Measurements from ENCODE around the gene PLPP6. TPM values are rescaled to one million over a fixed set of nuclear protein-coding genes. Genes with fewer than 3 reads are reported as not detected.
"Not testable (repeated sequence)": the region's sequence is repeated elsewhere in the genome, so short reads cannot be mapped to it uniquely, and the experiment has no call there.

PLPP6 gene
- total and polyA plus RNA-seq, 5 experiments from 2014 or later, result 4.9 to 23.6 (median 6.1) TPM

GRCh38 chr9:4639420-4639819, 22.7 kb upstream of the PLPP6 start:
- Mint-ChIP-seq H3K4me3 (no peak overlapping the region), H3K9me3 (no peaks in the 10 kb centered on the region), H3K36me3 (no peaks in the 10 kb centered on the region), H3K27ac (peak overlapping the region in 4 of 10 donors; percentile 22 to 66 (median 49)), H3K27me3 (peaks cover 0 to 5% (median 0%) of the 10 kb centered on the region in 5 donors), H3K4me1 (peaks cover 6 to 15% (median 10%) of the 10 kb centered on the region in 4 donors)
- DNase-seq, result no peak
- POLR2A ChIA-PET, result interaction anchor here (0.6 kb wide), 1 partner anchor 82 kb away, joined by 3 read pairs; no protein-coding TSS in a partner anchor
- ATAC-seq, result peak in 1 of 2 donors; percentile 45

DNA sequence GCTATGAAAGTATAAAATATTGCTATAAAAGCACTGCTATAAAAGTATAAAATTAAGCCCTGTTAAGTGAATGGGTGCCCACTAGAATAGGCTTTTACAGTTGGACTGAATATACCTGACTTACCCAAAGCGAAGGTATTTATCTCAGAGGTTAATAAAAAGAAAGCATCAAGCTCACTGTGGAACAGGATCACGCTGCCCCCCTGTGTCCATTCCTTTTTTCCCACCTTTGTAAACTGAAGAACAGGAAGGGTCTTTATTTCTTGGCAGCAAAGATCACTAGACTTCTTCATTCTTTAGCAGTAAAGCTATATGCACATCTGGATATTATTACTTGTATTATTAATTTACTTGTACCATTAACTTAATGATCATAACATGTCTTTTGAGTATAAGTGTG, 22.1 kb upstream of the PLPP6 start:
- H3K9me3 Mint-ChIP-seq, result no peaks in the 10 kb centered on the region
- peaks cover 6 to 18% (median 14%) of the 10 kb centered on the region in 4 donors for H3K4me1 Mint-ChIP-seq
- DNase-seq, result peak; percentile 33 to 78 (median 58)
- peaks cover 0 to 5% (median 0%) of the 10 kb centered on the region in 5 donors for H3K27me3 Mint-ChIP-seq
- ATAC-seq, result peak; percentile 71 to 76
- POLR2A ChIA-PET, result interaction anchor here (0.6 to 0.9 kb wide), 5 partner anchors 34 to 257 kb away, joined by 3 read pairs; partner anchors contain the start of gene CDC37L1
- peaks cover 0 to 2% (median 0%) of the 10 kb centered on the region in 3 donors for H3K36me3 Mint-ChIP-seq
- H3K27ac Mint-ChIP-seq, result peak overlapping the region in 2 of 10 donors; percentile 30 to 37
- H3K4me3 Mint-ChIP-seq, result no peak overlapping the region

DNA sequence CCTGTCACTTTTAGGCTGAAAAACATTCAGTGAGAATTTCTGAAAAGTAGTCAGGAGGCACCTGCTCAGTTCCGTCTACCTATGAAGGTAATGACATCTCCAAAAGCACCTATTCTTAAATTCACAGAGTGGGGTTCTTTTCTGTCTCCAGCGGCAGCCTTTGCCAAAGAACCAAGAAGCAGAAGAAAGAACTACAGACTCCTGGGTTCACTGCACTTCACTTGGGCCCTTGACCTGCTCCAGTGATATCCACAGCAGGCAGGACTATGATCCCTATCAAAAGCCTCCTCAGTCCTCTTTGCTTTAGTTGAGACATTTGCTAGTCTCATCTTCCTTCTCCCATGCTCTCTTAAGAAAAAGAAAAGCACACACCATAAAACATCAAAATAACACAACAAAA, 19.7 kb upstream of the PLPP6 start:
- no peak for DNase-seq
- Mint-ChIP-seq H3K27ac (peak overlapping the region in 2 of 10 donors; percentile 8 to 60), H3K9me3 (no peaks in the 10 kb centered on the region), H3K4me1 (peaks cover 6 to 18% (median 11%) of the 10 kb centered on the region in 4 donors), H3K27me3 (peaks cover 0 to 2% (median 0%) of the 10 kb centered on the region in 5 donors), H3K4me3 (no peak overlapping the region), H3K36me3 (peaks cover 0 to 2% (median 0%) of the 10 kb centered on the region in 3 donors)
- ATAC-seq, result no peak
- POLR2A ChIA-PET, result no interaction called here

DNA sequence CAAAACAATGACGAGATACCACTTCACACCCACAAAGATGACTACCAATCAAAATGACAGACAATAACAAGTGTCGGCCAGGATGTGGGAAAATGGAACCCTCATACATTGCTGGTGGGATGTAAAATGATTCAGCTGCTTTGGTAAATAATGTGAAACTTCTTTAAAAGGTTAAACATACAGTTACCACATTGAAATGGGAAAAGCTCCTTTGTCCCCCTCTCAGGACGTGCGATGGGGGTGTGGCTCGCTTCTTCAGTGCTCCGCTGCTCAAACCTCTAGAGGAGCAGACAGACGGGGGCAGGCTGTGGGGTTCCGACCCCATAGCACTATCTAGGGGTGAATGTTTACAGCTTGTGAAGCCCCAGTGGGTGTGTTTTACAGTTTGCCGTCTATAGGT, 8.0 kb upstream of the PLPP6 start:
- H3K4me3 Mint-ChIP-seq, result peak overlapping the region in 2 of 10 donors; percentile 29 to 71
- peaks cover 0 to 8% (median 0%) of the 10 kb centered on the region in 5 donors for H3K27me3 Mint-ChIP-seq
- no peak for ATAC-seq
- H3K27ac Mint-ChIP-seq, result peak overlapping the region in 1 of 10 donors; percentile 11
- peaks cover 0 to 13% (median 4%) of the 10 kb centered on the region in 4 donors for H3K4me1 Mint-ChIP-seq
- DNase-seq, result no peak
- POLR2A ChIA-PET, result interaction anchor here (0.7 kb wide), 1 partner anchor 25 kb away, joined by 3 read pairs; the partner anchor contains the start of gene CDC37L1
- no peaks in the 10 kb centered on the region for H3K9me3 Mint-ChIP-seq
- peaks cover 5 to 17% (median 13%) of the 10 kb centered on the region in 3 donors for H3K36me3 Mint-ChIP-seq

- POLR2A ChIA-PET, result no interaction called here
- Mint-ChIP-seq H3K4me1 (peaks cover 0 to 15% (median 4%) of the 10 kb centered on the region in 4 donors), H3K9me3 (no peaks in the 10 kb centered on the region), H3K4me3 (peak overlapping the region in 1 of 10 donors; percentile 71), H3K27me3 (peaks cover 0 to 10% (median 0%) of the 10 kb centered on the region in 5 donors), H3K36me3 (peaks cover 5 to 17% (median 11%) of the 10 kb centered on the region in 3 donors), H3K27ac (peak overlapping the region in 2 of 10 donors; percentile 7 to 11)
- DNase-seq, result no peak
- no peak for ATAC-seq
Measured at GRCh38 chr9:4654538-4654937, 7.6 kb upstream of the PLPP6 start.

GRCh38 chr9:4656196-4656595, 5.9 kb upstream of the PLPP6 start:
- H3K9me3 Mint-ChIP-seq, DNase-seq, H3K27me3 Mint-ChIP-seq, POLR2A ChIA-PET, H3K4me3 Mint-ChIP-seq, ATAC-seq: not testable (repeated sequence)
- Mint-ChIP-seq H3K36me3 (peaks cover 5 to 17% (median 13%) of the 10 kb centered on the region in 3 donors), H3K4me1 (peaks cover 0 to 28% (median 8%) of the 10 kb centered on the region in 4 donors), H3K27ac (peak overlapping the region in 2 of 10 donors; percentile 24 to 45)

- H3K4me1 Mint-ChIP-seq, result peaks cover 4 to 32% (median 11%) of the 10 kb centered on the region in 4 donors
- H3K27me3 Mint-ChIP-seq, result peaks cover 0 to 6% (median 0%) of the 10 kb centered on the region in 5 donors
- peak overlapping the region in 1 of 10 donors; percentile 45 for H3K27ac Mint-ChIP-seq
- H3K4me3 Mint-ChIP-seq, result no peak overlapping the region
- POLR2A ChIA-PET, result interaction anchor here (0.6 kb wide), 1 partner anchor 1176 kb away, joined by 4 read pairs; no protein-coding TSS in a partner anchor
- peaks cover 5 to 17% (median 13%) of the 10 kb centered on the region in 3 donors for H3K36me3 Mint-ChIP-seq
- DNase-seq (no peak), ATAC-seq (no peak)
- no peaks in the 10 kb centered on the region for H3K9me3 Mint-ChIP-seq
Measured at GRCh38 chr9:4656621-4657020, 5.5 kb upstream of the PLPP6 start.

- DNase-seq (no peak), ATAC-seq (no peak)
- peaks cover 0 to 6% (median 0%) of the 10 kb centered on the region in 5 donors for H3K27me3 Mint-ChIP-seq
- H3K4me3 Mint-ChIP-seq, result no peak overlapping the region
- POLR2A ChIA-PET, result no interaction called here
- peaks cover 9 to 36% (median 16%) of the 10 kb centered on the region in 4 donors for H3K4me1 Mint-ChIP-seq
- H3K9me3 Mint-ChIP-seq, result no peaks in the 10 kb centered on the region
- H3K36me3 Mint-ChIP-seq, result peaks cover 5 to 17% (median 13%) of the 10 kb centered on the region in 3 donors
- H3K27ac Mint-ChIP-seq, result no peak overlapping the region
Measured at GRCh38 chr9:4657426-4658159, 4.5 kb upstream of the PLPP6 start.

DNA sequence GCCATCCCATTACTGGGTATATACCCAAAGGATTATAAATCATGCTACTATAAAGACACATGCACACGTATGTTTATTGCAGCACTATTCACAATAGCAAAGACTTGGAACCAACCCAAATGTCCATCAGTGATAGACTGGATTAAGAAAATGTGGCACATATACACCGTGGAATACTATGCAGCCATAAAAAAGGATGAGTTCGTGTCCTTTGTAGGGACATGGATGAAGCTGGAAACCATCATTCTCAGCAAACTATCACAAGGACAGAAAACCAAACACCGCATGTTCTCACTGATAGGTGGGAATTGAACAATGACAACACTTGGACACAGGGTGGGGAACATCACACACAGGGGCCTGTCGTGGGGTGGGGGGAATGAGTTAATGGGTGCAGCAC, 1.4 kb upstream of the PLPP6 start:
- not testable (repeated sequence) for H3K27me3 Mint-ChIP-seq, H3K36me3 Mint-ChIP-seq, H3K9me3 Mint-ChIP-seq, ATAC-seq, DNase-seq
- POLR2A ChIA-PET, result interaction anchor here (6.3 kb wide), 1 partner anchor 18 kb away, joined by 142 read pairs; the partner anchor contains the start of gene CDC37L1
- Mint-ChIP-seq H3K4me3 (peak overlapping the region in 2 of 10 donors; percentile 48 to 96), H3K4me1 (peaks cover 24 to 57% (median 42%) of the 10 kb centered on the region in 4 donors), H3K27ac (peak overlapping the region in 3 of 10 donors; percentile 7 to 95 (median 53))

GRCh38 chr9:4661165-4661564, 929 bp upstream of the PLPP6 start:
- Mint-ChIP-seq H3K9me3 (no peaks in the 10 kb centered on the region), H3K4me3 (peak overlapping the region; percentile 63 to 99 (median 94)), H3K27me3 (peaks cover 0 to 6% (median 0%) of the 10 kb centered on the region in 5 donors), H3K27ac (peak overlapping the region; percentile 94 to 99 (median 96)), H3K36me3 (peaks cover 0 to 3% (median 2%) of the 10 kb centered on the region in 3 donors), H3K4me1 (peaks cover 29 to 61% (median 47%) of the 10 kb centered on the region in 4 donors)
- POLR2A ChIA-PET, result interaction anchor here (6.3 kb wide), 1 partner anchor 17 kb away, joined by 142 read pairs; the partner anchor contains the start of gene CDC37L1
- DNase-seq, result no peak
- no peak for ATAC-seq

DNA sequence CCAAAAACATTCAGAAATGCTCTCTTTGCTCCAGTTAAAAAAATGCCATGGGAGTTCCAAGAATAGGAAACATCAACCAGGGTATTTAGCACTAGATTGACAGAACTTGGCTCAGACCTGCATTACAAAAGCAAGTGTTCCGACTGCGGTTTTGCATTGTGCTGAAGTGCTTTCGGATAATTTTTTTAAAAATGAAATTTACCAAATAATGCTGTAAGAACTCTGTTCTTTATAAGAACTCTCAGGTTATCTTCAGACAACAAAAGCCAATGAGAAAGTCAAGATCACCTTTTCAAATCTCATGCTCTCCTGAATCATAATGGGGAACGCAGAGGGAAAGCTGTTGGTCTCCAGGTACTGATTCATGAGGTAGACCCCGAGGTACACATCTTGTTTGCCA, 483 bp upstream of the PLPP6 start:
- DNase-seq, result peak in 3 of 10 donors; percentile 7 to 63 (median 45)
- Mint-ChIP-seq H3K36me3 (peaks cover 0 to 2% (median 2%) of the 10 kb centered on the region in 3 donors), H3K27ac (peak overlapping the region; percentile 94 to 99 (median 96)), H3K9me3 (no peaks in the 10 kb centered on the region), H3K4me3 (peak overlapping the region; percentile 89 to 99 (median 94)), H3K27me3 (peaks cover 0 to 6% (median 0%) of the 10 kb centered on the region in 5 donors), H3K4me1 (peaks cover 32 to 63% (median 52%) of the 10 kb centered on the region in 4 donors)
- peak; percentile 1 to 13 for ATAC-seq
- POLR2A ChIA-PET, result interaction anchor here (5.6 to 6.3 kb wide), 2 partner anchors 17 to 79 kb away, joined by 42 to 142 read pairs; partner anchors contain the start of genes AK3 and CDC37L1

GRCh38 chr9:4662989-4663792, 1.1 kb downstream of the PLPP6 start:
- peaks cover 0 to 4% (median 0%) of the 10 kb centered on the region in 5 donors for H3K27me3 Mint-ChIP-seq
- POLR2A ChIA-PET, result interaction anchor here (0.9 to 6.3 kb wide), 3 partner anchors 15 to 1262 kb away, joined by 3 to 142 read pairs (median 42); partner anchors contain the start of genes AK3 and CDC37L1
- no peaks in the 10 kb centered on the region for H3K9me3 Mint-ChIP-seq
- ATAC-seq, result peak; percentile 1 to 22
- DNase-seq, result peak in 5 of 10 donors; percentile 18 to 56 (median 33)
- H3K4me1 Mint-ChIP-seq, result peaks cover 36 to 74% (median 67%) of the 10 kb centered on the region in 4 donors
- peak overlapping the region; percentile 91 to 97 (median 95) for H3K27ac Mint-ChIP-seq
- peak overlapping the region; percentile 89 to 99 (median 94) for H3K4me3 Mint-ChIP-seq
- peaks cover 0 to 2% (median under 1%) of the 10 kb centered on the region in 3 donors for H3K36me3 Mint-ChIP-seq
